Sigmoid colon (tissue), 7 donors: ENCODE data around the gene DNER. TPM values are rescaled to one million over a fixed set of nuclear protein-coding genes. Genes with fewer than 3 reads are reported as not detected.

ENCODE experiments used
- DNase-seq: peaks from one replicate; pipeline ENCODE4 v3.0.0-alpha.2; 2019
- H3K27ac ChIP-seq, 4 donors: fragments of 200-600 bp; sonication (generic); one replicate each; pipeline ENCODE4 v1.5.1; 2016 to 2019; ENCODE audit warnings: mild to moderate bottlenecking in 1 of 4
- H3K27me3 ChIP-seq, 3 donors: fragments of 200-600 bp; sonication (generic); one replicate each; pipeline ENCODE4 v1.5.1; 2019; ENCODE audit warnings: mild to moderate bottlenecking in 1 of 3
- H3K36me3 ChIP-seq, 4 donors: fragments of 200-600 bp; sonication (generic); one replicate each; pipeline ENCODE4 v1.5.1; 2016 to 2019
- H3K4me1 ChIP-seq, 4 donors: fragments of 200-600 bp; sonication (generic); one replicate each; pipeline ENCODE4 v1.5.1; 2017 to 2019
- H3K4me3 ChIP-seq, 4 donors: fragments of 200-600 bp; sonication (generic); one replicate each; pipeline ENCODE4 v1.5.1; 2017 to 2019; ENCODE audit warnings: mild to moderate bottlenecking in 2 of 4, moderate library complexity in 1 of 4
- H3K9me3 ChIP-seq, 4 donors: fragments of 200-600 bp in 3 of 4; sonication (generic) in 3 of 4; one replicate each; pipeline versions ENCODE4 v1.5.1 to v1.6.1; 2013 to 2019
- EP300 ChIP-seq, 4 donors: sonication (generic); formaldehyde crosslinking; IDR thresholded peaks; one replicate each; pipeline ENCODE4 v1.6.1; 2017; ENCODE audit warnings: antibody characterized with exemption in 4 of 4
- POLR2A ChIP-seq, 2 donors: fragments of 450-650 bp; IDR thresholded peaks; one replicate each; pipeline ENCODE4 v1.6.1; 2016; ENCODE audit warnings: antibody characterized with exemption in 2 of 2, mild to moderate bottlenecking in 2 of 2, moderate library complexity in 2 of 2
- POLR2AphosphoS5 ChIP-seq, 4 donors: sonication (generic); formaldehyde crosslinking; IDR thresholded peaks; one replicate each; pipeline ENCODE4 v1.6.1; 2017; ENCODE audit warnings: antibody characterized with exemption in 4 of 4
- WGBS, 2 donors: extraction: QIAGEN DNeasy Blood & Tissue Kit; methylation state at CpG; one replicate each; pipeline ENCODE4 v1.1.7; 2013; 5-methylcytosine and 5-hydroxymethylcytosine counted together
- intact Hi-C: fragments of 100-400 bp; cut with DNase I; formaldehyde crosslinking; loops from one replicate; pipeline ENCODE4 v1.15.1; 2023
- polyA plus RNA-seq, 3 donors: library from polyadenylated mRNA; stranded (reverse); fragments of 200-250 nt; gene quantifications; one replicate each; pipeline ENCODE4 v1.2.3, GENCODE V29; 2013
- total RNA-seq, 4 donors: library from RNA; depleted of rRNA; stranded (reverse); fragments of >200 nt; gene quantifications; one replicate each; pipeline ENCODE4 v1.1.0, GENCODE V29; 2016
- TF ChIP-seq, protein P1 (sequence below), 4 experiments: fragments of 450-650 bp in 3 of 4; fragments of 200-600 bp in 1 of 4; IDR thresholded peaks; one replicate each; pipeline ENCODE4 v1.5.1; 2016 to 2019; ENCODE audit warnings: antibody characterized with exemption in 4 of 4, mild to moderate bottlenecking in 3 of 4, moderate library complexity in 2 of 4
- donor health status: healthy with polysubstance abuse.
- donor health status: Bipolar disorder and iron deficiency.
- donor health status: healthy.

The DNER gene
- total and polyA plus RNA-seq, 7 donors = 2.7 to 17.7 (median 9.9) TPM; not detected in 1

DNA sequence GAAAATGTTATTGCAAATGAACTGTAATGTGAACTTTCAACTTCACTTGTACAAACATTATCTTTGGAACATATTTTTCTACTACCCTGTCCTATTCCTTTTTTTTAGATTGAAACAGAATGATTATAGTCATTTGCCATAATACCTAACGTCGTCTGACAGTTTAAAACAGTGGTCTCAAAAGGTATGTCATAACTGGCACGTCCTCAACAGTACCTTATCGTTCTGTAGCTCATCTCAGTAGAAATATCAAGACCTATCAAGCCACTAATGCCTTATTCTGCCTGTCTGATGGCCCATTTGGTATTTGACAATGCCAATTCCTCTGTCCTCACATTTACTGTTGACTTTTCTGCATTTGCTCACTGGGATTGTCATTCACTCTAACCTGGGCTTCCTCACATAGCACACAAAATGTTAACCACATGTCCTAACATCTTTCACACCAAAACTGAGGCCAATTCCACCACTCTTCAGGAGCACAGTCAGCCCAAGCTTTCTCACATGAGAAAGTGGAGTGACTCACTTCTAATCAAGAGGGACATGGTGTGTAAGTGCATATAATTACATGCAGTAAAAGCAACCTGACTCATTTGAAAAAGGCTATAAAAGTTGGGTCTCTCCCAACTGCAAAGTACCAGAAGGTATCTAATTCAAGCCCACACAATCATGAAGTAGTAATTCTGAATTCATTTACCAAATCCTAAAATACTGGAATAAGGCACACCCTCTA, 34.8 kb downstream of the DNER start:
- no peak overlapping the region for H3K4me3 ChIP-seq
- intact Hi-C loops = no loop called here
- H3K36me3 ChIP-seq = no peaks in the 10 kb centered on the region
- H3K9me3 ChIP-seq = no peaks in the 10 kb centered on the region
- WGBS, 2 donors = 84 to 89% methylated on average over 4 of the region's 4 CpGs
- peaks cover 0 to 3% (median 0%) of the 10 kb centered on the region in 3 donors for H3K27me3 ChIP-seq
- DNase-seq = no peak
- no peak for TF ChIP-seq POLR2A (IDR thresholded peaks at IDR 0.05)
- TF ChIP-seq POLR2AphosphoS5 (IDR thresholded peaks at IDR 0.05) = no peak
- H3K27ac ChIP-seq = no peak overlapping the region
- no peaks in the 10 kb centered on the region for H3K4me1 ChIP-seq

DNA sequence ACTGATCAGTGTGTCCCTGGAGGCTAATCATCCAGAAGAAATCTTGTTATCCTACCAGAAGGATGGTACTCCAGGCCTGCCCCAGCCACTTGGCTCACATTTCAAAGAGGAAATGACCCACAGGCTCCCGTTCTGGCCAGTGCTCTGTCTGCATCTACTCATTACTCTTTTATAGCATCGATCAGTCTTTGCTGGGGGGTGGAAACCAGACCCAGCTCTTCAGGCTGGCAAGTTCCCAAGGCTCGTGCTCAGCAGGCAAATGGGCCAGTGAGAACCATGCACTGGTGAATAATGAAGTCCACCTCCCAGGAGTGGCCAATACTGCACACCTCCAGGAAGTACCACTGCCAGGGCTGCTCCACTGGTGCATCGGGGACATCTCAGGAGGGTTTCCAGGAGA, 38.8 kb downstream of the DNER start:
- intact Hi-C loops = no loop called here
- H3K4me1 ChIP-seq = no peaks in the 10 kb centered on the region
- no peak for DNase-seq

DNA sequence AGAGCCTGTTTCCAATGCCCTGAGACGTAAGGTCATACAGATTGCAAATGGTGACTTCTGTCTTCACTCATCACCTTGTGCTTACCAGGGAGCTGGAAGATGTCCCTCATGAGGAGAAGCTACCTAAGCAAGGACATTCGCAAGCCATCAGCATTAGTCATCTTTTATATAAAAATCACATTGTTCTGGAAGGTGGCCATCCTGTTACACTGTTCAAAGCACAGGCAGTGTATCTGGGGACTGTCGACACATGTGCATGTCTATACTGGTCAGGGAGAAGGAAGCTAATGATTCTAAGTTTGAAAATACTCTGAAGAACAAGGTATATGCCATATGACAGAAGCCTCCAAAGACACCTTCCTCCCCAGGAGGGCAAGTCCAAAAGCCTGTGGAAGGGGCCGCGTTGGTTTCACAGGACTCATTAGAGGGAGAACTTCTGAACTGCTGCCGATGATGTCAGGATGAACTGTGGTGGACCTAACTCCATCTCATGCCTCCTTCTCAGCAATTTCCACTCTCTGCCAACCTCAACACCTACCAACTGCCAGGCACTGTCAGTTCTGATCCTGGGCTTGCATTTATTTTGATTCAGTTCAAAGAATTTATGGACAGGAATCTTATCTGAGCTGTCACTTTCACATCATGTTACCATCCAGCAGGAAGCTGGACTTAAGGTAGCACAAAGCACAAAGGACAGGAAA, 39.4 kb downstream of the DNER start:
- Histone ChIP-seq H3K4me1 (no peaks in the 10 kb centered on the region), H3K27ac (no peak overlapping the region), H3K36me3 (no peaks in the 10 kb centered on the region), H3K27me3 (peaks cover 0 to 7% (median 0%) of the 10 kb centered on the region in 3 donors), H3K4me3 (no peak overlapping the region), H3K9me3 (no peaks in the 10 kb centered on the region)
- TF ChIP-seq, protein P1, sequence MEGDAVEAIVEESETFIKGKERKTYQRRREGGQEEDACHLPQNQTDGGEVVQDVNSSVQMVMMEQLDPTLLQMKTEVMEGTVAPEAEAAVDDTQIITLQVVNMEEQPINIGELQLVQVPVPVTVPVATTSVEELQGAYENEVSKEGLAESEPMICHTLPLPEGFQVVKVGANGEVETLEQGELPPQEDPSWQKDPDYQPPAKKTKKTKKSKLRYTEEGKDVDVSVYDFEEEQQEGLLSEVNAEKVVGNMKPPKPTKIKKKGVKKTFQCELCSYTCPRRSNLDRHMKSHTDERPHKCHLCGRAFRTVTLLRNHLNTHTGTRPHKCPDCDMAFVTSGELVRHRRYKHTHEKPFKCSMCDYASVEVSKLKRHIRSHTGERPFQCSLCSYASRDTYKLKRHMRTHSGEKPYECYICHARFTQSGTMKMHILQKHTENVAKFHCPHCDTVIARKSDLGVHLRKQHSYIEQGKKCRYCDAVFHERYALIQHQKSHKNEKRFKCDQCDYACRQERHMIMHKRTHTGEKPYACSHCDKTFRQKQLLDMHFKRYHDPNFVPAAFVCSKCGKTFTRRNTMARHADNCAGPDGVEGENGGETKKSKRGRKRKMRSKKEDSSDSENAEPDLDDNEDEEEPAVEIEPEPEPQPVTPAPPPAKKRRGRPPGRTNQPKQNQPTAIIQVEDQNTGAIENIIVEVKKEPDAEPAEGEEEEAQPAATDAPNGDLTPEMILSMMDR (IDR thresholded peaks at IDR 0.05) = no peak
- TF ChIP-seq POLR2AphosphoS5 (IDR thresholded peaks at IDR 0.05) = no peak
- no peak for TF ChIP-seq POLR2A (IDR thresholded peaks at IDR 0.05)
- no peak for TF ChIP-seq EP300 (IDR thresholded peaks at IDR 0.05)
- intact Hi-C loops = no loop called here
- 92 to 93% methylated on average over 6 of the region's 6 CpGs for WGBS, 2 donors
- DNase-seq = no peak

More for the DNA sequence above, 38.8 kb downstream of the DNER start:
- TF ChIP-seq EP300 (IDR thresholded peaks at IDR 0.05) (no peak), POLR2A (IDR thresholded peaks at IDR 0.05) (no peak), POLR2AphosphoS5 (IDR thresholded peaks at IDR 0.05) (no peak)
- TF ChIP-seq, protein P1 (IDR thresholded peaks at IDR 0.05) = no peak
- Histone ChIP-seq H3K27ac (no peak overlapping the region), H3K27me3 (peaks cover 0 to 7% (median 0%) of the 10 kb centered on the region in 3 donors), H3K9me3 (no peaks in the 10 kb centered on the region), H3K36me3 (no peaks in the 10 kb centered on the region), H3K4me3 (no peak overlapping the region)
- 43 to 47% methylated on average over 4 of the region's 4 CpGs for WGBS, 2 donors

DNA sequence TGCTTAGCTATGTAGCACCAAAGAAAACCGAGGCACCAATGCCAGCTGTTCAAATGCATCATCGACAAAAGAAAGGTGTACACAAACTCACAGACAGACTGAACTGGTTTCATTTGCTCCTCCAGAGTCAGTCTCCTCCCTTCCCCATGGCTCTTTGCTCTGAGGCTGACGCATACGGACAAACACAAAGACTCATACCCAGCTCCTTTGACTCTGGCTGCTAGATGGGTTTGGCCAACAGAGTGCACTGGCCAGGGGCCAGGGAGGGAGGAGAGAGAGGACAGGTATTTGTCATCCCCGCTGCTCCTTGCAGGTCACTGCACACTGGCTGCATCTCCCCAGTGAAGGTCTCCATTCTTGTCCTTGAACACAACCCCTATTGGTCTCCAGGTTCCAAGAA, 40.7 kb downstream of the DNER start:
- no peak overlapping the region for H3K4me3 ChIP-seq
- intact Hi-C loops = no loop called here
- no peak for DNase-seq
- H3K36me3 ChIP-seq = no peaks in the 10 kb centered on the region
- TF ChIP-seq, protein P1 (IDR thresholded peaks at IDR 0.05) = no peak
- no peak for TF ChIP-seq EP300 (IDR thresholded peaks at IDR 0.05)
- no peak for TF ChIP-seq POLR2AphosphoS5 (IDR thresholded peaks at IDR 0.05)
- no peak for TF ChIP-seq POLR2A (IDR thresholded peaks at IDR 0.05)
- H3K4me1 ChIP-seq = no peaks in the 10 kb centered on the region
- 84 to 91% methylated on average over 5 of the region's 5 CpGs for WGBS, 2 donors
- no peaks in the 10 kb centered on the region for H3K9me3 ChIP-seq
- no peak overlapping the region for H3K27ac ChIP-seq
- peaks cover 0 to 7% (median 0%) of the 10 kb centered on the region in 3 donors for H3K27me3 ChIP-seq

DNA sequence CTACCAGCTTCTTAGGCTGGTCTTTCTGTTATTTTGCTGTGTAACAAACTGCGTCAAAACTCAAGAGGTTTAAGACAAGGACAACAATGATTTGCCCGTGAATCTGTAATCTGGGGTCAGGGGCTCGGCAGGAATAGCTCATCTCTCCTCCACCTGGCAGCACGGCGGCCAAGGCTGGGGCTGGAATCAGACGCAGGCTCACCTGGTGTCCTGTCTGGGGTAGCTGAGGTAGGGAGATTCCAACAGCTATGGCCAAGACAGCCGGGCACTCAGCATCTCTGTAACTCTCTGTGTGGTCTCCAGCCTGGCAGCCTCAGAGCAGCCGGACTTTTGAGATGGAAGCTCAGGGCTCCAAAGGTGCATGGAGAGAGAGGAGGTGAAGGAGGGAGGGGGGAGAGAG, 42.3 kb downstream of the DNER start:
- intact Hi-C loops = no loop called here
- TF ChIP-seq, protein P1 (IDR thresholded peaks at IDR 0.05) = no peak
- TF ChIP-seq POLR2A (IDR thresholded peaks at IDR 0.05) = no peak
- no peak for TF ChIP-seq EP300 (IDR thresholded peaks at IDR 0.05)
- TF ChIP-seq POLR2AphosphoS5 (IDR thresholded peaks at IDR 0.05) = no peak
- no peaks in the 10 kb centered on the region for H3K4me1 ChIP-seq
- no peak for DNase-seq
- peaks cover 0 to 7% (median 0%) of the 10 kb centered on the region in 3 donors for H3K27me3 ChIP-seq
- H3K36me3 ChIP-seq = no peaks in the 10 kb centered on the region
- no peaks in the 10 kb centered on the region for H3K9me3 ChIP-seq
- H3K4me3 ChIP-seq = no peak overlapping the region
- H3K27ac ChIP-seq = no peak overlapping the region
- WGBS, 2 donors = 61 to 75% methylated on average over 8 of the region's 8 CpGs
